GM19351 (cell line): Measurements from ENCODE around the gene POLR2A.
"Not testable (repeated sequence)": the region's sequence is repeated elsewhere in the genome, so short reads cannot be mapped to it uniquely, and the experiment has no call there.

ENCODE experiments used
- ATAC-seq: cut with Tn5 transposase; IDR thresholded peaks from one replicate; pipeline ENCODE4 v1.9.1; 2021; ENCODE audit warnings: mild to moderate bottlenecking, moderate library complexity; ENCODE audit not compliant: unreplicated experiment

POLR2A gene

DNA sequence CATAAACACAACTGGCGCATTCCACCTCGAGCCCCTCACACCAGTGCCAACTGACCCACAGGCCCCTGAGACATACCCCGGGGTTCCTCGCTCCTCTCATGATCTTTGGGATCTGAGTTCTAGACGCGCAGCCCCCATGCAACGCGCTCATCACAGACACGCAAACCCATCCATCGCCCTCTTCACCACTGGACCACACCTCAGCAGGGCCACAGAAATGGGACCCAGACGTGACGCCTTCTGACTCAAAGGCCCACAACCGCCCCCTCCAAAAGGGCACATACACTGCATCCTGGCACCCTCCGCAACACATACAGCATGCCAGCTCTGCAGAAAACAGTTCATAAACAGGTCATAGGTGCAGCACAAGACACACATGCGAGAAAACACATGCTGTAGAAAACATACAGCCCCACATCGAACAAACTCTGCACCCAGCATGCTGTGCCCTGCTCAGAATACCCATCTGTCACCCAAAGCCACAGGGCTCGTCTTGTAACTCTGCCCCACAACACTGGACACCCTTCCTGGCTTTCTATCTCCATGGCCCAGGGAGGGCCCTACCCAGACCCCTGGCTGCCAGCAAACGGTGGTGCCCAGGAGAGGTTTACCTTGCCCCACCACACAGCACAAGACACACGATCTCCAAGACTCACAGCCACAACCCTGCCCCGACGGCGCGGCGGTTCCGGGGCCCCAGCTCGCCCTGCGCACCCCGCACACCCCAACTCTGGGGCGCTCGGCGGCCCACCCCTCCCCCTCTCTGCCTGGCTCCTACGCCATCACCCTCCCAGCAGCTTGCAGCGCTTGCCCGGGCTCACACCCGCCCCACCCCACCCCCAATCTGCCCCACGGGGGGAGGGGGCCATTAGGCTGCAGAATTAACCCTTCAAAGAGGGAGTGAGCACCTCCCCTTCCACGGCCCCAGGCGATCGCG lies 5.6 kb upstream of the POLR2A start:
- no peak for ATAC-seq

DNA sequence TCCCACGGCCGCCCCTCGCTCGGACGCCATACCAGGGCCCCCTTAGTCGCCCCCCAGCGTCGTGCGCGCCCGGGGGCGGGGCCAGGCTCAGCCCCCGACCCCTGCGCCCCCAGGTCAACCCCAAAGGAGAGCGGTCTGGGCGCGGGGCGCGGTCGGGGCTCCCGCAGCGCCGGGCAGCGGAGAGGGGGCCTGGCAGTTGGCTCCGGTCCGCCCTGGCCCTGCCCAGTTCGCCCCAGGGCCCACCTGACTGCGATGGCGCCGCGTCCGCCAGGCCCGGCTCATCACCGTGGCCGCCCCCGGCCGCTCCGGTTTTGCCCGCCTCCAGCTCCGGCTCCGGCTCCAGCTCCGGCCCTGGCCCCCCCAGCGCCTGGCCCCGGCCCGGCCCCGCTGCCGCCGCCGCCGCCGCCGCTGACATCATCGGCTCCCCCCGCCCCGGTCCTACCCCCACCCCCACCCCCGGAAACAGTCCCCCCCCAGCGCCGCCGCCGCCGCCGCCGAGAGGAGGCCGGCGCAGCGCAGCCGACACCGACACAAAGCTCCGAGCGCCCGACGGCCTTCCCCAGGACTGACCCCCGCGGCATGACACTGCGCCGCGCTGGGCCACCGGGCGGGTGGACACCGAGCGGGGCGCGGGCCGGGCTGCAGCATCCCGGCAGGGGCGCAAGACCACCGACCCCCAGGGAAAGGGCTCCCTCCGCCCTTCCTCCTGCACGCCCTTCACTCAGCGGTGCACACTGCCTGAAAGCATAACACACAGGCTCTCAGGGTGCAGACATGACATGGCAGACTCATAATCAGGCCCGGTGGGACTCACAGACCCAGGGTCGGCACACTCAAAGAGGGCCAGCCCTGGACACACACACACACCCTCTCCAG lies 4.7 kb upstream of the POLR2A start, which contains the start of gene ZBTB4:
Gene ZBTB4, minus strand, starts transcription at position 419 of the 876 bp plus-strand sequence. CDS start 12,830 bp downstream, outside the sequence.
- ATAC-seq: no peak

DNA sequence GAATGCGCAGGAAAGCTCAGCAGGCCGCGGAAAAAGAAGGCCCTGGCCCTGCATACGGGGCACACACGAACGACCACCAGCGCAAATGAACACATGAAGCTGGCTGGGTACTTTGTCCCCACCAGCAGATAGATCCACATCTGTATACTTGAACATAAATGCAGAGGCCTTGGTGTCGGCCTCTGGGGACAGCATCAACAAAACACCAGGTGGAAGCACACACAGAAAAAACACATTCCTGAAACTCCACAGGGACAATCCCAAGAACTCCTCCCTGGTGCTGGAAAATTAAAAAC lies 4.1 kb upstream of the POLR2A start:
- ATAC-seq: no peak

DNA sequence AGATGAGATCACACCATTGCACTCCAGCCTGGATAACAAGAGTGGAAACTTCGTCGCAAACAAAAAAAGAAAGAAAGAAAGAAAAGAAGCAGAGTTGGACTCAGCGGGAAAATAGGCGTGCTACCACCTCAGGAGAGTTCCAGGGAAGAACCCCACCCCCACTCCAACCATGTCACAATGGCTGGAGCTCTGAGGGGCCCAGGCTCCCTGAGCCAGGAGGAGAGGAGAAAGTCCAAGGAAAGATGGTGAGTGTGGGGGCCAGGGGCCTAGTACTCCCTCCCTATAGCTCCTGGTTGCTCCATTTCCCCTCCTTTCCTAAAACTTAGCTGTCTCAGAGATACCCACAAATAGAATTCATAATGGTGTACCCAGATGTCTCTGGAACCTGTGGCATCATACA lies 2.9 kb upstream of the POLR2A start, which contains the start of gene SLC35G6:
Gene SLC35G6, plus strand, starts transcription at position 172 of the 400 bp plus-strand sequence. Its CDS starts 71 bp downstream, at position 243.
- ATAC-seq: not testable (repeated sequence)

DNA sequence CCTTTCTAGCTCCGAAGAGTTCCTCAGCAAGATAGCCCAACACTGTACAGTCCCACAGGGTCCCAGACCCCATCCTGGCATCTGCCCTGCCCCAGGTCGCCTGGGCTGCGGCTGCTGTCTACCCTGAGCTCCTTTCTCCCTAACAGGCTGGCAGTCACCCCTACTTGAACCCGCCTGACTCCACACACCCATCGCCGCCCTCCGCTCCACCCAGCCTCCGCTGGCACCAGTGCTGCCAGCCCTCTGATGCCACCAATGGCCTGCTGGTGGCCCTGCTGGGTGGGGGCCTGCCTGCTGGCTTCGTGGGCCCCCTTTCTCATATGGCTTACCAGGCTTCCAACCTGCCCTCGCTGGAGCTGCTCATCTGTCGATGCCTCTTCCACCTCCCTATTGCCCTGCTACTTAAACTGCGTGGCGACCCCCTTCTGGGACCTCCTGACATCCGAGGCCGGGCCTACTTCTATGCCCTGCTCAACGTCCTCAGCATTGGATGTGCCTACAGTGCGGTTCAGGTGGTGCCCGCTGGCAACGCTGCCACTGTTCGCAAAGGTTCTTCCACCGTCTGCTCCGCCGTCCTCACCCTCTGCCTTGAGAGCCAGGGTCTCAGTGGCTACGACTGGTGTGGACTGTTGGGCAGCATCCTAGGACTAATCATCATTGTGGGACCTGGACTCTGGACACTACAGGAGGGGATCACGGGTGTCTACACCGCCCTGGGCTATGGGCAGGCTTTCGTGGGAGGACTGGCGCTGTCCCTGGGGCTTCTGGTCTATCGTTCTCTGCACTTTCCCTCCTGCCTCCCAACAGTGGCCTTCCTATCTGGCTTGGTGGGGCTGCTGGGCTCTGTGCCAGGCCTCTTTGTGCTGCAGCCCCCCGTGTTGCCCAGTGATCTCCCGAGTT lies 2.1 kb upstream of the POLR2A start:
- ATAC-seq: not testable (repeated sequence)

DNA sequence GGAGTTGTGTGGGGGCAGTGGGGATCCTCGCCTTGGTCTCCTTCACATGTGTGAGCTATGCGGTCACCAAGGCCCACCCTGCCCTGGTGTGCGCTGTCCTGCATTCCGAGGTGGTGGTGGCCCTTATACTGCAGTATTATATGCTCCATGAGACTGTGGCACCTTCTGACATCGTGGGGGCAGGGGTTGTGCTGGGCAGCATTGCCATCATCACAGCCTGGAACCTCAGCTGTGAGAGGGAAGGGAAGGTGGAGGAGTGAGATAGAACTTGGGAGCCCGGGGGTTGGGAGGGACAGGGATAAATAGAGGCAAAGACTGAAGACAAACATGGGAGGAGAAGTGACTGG lies 1.5 kb upstream of the POLR2A start:
- not testable (repeated sequence) for ATAC-seq

DNA sequence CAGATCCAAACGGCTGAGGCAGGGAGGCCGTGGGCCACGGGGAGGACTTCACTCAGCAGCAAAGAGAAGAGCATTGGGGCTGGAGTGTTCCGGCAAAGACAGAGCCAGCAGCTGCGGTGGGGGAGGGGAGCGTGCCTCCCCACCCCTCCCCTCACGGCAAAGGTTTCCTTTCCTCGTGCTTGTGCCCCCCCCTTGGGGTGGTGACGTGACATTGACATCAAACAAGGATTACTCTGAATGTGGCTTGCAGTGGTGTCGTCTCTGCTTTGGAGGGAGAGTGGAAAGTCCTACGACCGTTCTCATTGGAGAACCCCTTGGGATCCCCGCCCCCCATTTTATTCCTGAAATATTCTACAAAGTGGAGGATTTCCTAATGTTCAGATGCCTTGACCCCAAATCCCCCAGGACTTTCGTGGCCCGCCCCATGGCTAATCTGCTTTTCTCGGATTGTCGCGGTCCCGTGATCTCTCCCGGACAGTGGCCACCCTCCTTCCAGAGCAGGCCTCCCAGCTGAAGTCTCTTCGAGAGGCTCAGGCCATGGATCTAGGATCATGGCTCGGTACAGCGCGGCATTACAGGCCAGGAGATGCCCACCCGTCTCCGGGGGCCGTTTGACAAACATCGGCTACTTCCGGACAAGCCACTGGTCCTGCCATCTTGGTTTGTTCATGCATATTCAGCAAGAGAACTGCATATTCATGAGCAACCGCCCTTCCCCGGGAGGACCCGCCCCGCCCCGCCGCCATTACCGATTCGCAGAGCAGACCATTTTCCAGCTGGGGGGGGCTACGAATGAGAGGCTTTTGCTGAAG lies 705 bp upstream of the POLR2A start:
- peak; percentile 32 for ATAC-seq

DNA sequence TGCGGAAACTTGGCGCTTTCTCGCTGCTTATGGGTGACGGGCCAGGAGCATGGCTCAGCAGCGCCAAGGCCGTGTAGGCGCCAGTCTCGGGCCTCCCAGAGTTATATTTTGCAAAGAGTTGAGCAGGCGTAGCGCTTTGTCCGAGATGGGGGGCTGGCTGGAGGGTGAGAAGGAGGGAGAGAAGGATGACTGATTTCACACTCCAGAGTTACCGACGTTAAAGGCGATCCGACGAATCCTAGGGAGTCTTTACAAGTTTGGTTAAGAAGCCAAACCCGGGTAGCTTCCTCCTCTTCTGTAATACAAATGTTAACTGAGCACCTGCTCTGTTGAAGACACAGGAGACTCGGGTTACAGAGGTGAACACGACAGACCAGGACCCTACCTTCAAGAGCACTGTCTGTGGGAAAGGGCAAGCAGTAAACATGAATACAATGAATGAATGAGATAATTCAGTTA lies 782 bp downstream of the POLR2A start:
- ATAC-seq: no peak

DNA sequence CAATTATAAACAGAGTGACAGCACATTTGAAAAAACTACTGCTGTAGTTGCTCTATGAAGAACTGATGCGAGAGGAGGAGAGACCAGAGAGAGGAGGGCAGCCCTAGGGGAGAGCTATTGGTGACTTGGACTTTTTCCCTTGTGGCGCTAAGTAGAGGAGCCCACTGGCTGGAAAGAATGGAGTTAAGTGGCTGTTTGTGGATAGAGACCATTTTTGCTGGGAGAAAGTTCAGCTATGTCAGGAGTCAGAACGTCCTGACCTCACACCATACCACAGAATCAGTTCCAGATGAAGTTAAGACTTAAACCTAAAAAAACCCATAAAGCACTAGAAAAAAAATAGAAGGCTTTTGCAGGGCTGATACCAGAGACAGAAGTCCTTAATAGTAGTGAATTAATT lies 2.0 kb downstream of the POLR2A start:
- no peak for ATAC-seq

DNA sequence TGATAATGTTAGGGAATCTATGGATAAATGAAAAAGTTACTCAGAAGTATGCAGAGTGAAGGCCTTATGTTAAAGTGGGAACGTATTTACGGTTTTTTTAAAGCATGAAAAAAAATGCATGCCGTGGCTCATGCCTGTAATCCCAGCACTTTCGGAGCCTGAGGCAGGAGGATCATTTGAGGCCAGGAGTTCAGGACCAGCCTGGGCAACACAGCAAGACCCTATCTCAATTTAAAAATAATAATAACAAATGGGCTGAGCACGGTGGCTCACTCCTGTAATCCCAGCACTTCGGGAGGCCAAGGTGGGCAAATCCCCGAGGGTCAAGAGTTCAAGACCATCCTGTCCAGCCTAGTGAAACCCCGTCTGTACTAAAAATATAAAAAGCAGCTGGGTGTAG lies 6.0 kb downstream of the POLR2A start:
- ATAC-seq: no peak

DNA sequence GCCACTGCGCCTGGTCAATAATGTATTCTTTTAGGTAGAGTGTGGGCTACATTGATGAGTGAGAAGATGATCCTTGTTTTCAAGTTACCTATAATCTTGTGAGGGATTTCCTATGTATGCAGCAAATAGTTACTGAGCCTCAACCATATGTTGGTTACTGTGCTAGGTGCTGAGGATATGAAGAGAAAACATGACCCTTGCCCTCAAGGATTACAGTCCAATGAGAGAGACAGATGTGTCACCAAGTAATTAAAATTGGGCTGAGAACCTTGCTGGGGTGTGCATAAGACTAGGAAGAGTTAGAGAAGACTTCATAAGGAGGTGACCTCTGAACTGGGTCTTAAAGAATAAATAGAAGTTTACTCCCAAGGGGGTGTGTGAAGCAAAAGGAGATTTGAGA lies 7.4 kb downstream of the POLR2A start:
- ATAC-seq: no peak

DNA sequence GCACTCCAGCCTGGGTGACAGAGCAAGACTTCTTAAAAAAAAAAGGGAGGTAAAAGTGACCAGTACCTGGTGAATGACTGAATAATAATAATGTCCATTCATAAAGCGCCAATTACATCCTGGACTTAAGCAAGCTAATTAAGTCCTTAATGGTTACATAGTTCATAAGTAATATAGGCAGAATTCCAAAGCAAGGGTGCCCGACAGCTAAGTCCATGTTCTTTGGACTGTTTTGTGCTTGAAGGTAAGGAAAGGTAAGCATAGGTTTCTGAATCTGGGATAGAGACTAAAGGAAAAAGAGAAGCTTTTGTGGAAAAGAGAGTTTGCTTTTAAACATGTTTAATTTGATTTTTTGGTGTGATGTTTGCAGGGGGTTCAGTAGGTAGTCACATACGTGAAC lies 9.8 kb downstream of the POLR2A start:
- ATAC-seq: no peak

DNA sequence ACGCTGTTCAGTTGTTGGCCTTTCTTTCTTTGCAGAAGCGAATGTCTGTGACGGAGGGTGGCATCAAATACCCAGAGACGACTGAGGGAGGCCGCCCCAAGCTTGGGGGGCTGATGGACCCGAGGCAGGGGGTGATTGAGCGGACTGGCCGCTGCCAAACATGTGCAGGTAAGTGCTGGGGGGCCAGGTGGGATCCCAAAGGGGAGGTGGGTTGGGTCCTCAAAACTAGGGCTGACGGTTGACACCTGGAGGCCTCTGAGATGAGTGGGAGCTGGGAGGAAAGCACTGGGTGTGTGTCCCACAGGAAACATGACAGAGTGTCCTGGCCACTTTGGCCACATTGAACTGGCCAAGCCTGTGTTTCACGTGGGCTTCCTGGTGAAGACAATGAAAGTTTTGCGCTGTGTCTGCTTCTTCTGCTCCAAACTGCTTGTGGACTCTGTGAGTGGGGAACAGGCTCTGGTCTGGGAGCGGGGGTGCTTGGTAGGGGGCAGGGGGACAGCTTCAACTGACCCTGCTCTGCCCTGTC lies 11.8 kb downstream of the POLR2A start:
- ATAC-seq: no peak

DNA sequence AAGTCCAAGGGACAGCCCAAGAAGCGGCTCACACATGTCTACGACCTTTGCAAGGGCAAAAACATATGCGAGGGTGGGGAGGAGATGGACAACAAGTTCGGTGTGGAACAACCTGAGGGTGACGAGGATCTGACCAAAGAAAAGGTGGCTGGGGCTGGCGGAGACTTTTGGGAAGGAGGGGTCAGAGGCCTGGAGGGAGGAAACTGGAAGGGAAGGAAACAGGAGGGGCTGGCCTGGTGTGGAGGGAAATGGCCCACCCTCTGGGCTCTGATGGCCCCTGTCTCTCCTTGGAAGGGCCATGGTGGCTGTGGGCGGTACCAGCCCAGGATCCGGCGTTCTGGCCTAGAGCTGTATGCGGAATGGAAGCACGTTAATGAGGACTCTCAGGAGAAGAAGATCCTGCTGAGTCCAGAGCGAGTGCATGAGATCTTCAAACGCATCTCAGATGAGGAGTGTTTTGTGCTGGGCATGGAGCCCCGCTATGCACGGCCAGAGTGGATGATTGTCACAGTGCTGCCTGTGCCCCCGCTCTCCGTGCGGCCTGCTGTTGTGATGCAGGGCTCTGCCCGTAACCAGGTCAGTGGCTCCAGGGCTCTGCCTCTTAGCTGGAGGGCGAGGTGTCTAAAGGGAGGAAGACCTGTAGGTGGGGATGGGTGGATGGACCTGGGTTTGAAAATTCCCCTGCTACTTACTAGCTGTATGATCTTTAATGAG lies 12.5 kb downstream of the POLR2A start:
- no peak for ATAC-seq

DNA sequence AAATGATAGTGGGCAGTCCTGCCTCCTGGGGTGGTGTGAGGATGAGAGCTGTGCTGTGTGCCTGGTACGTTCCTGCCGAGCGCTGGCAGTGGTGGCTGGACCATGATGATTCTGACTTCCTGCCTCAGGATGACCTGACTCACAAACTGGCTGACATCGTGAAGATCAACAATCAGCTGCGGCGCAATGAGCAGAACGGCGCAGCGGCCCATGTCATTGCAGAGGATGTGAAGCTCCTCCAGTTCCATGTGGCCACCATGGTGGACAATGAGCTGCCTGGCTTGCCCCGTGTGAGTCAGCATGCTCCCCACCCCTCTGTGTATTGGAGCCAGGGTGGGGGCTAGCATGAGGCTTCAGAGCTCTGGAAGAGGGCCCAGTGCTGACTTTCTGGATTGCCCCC lies 13.1 kb downstream of the POLR2A start:
- ATAC-seq: no peak

DNA sequence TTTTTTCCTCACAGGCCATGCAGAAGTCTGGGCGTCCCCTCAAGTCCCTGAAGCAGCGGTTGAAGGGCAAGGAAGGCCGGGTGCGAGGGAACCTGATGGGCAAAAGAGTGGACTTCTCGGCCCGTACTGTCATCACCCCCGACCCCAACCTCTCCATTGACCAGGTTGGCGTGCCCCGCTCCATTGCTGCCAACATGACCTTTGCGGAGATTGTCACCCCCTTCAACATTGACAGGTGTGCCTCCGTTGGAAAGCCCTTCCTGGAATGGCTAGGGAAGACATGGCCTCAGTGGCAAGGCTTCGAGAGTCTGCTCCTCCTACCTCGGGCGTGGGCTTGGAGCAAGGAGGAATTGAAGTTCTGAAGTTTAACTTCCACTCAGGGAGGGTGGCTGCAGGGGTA lies 13.5 kb downstream of the POLR2A start:
- ATAC-seq: no peak

DNA sequence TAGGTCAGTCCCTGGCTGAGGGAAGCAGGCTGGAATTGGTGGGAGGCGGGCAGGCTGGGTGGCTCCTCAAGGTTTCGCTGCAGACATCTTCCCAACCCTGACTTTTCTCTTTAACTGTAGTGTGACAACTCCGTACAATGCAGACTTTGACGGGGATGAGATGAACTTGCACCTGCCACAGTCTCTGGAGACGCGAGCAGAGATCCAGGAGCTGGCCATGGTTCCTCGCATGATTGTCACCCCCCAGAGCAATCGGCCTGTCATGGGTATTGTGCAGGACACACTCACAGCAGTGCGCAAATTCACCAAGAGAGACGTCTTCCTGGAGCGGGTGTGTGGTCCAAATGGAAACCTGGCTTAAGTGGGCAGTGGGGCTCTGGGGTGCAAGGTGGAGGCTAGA lies 15.0 kb downstream of the POLR2A start:
- ATAC-seq: no peak

DNA sequence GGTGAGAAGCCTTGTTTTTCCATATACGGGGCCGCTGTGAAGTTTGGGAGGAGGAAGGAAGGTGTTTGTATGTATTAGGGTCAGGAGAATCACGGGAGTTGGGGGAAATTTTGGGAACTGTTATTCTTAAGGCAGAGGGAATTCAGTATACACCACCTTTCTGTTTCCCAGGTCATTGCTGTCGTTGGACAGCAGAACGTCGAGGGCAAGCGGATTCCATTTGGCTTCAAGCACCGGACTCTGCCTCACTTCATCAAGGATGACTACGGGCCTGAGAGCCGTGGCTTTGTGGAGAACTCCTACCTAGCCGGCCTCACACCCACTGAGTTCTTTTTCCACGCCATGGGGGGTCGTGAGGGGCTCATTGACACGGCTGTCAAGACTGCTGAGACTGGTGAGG lies 17.6 kb downstream of the POLR2A start:
- no peak for ATAC-seq
